Measurements from ENCODE around the gene KCNH5.

DNA sequence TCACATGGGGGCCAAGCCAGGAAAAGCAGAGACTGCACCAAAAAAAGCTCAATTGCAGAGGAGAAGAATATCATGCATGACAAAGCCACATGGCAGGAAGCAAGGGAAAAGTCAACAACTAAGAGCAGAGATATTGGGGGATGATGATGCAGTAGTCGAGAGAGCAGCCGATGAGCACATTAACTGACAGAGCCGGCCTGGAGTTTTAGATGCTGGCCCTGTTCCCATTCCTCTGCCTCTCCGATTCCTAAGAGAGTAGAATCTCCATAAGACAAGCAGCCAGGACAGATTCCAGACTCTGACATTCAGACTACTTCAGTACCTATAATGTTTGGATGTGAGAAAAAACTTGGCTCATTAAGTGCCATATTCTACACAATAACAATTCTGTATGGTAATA lies 155.9 kb downstream of the KCNH5 start:
- TF ChIP-seq, protein P1, sequence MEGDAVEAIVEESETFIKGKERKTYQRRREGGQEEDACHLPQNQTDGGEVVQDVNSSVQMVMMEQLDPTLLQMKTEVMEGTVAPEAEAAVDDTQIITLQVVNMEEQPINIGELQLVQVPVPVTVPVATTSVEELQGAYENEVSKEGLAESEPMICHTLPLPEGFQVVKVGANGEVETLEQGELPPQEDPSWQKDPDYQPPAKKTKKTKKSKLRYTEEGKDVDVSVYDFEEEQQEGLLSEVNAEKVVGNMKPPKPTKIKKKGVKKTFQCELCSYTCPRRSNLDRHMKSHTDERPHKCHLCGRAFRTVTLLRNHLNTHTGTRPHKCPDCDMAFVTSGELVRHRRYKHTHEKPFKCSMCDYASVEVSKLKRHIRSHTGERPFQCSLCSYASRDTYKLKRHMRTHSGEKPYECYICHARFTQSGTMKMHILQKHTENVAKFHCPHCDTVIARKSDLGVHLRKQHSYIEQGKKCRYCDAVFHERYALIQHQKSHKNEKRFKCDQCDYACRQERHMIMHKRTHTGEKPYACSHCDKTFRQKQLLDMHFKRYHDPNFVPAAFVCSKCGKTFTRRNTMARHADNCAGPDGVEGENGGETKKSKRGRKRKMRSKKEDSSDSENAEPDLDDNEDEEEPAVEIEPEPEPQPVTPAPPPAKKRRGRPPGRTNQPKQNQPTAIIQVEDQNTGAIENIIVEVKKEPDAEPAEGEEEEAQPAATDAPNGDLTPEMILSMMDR (IDR thresholded peaks at IDR 0.05; ENCODE audit: low read depth, low read length, missing input control) = no peak
- TF ChIP-seq JUND (IDR thresholded peaks at IDR 0.05) = no peak
- TF ChIP-seq EGR1 (IDR thresholded peaks at IDR 0.05; ENCODE audit: low read depth in 2 of 2) = no peak

Data from liver (tissue), 3 donors.